Measurements from ENCODE around the gene LIMS1. TPM values are rescaled to one million over a fixed set of nuclear protein-coding genes. Genes with fewer than 3 reads are reported as not detected.
A peak's percentile ranks its signal among the peaks of the same experiment; 100 is the strongest.
"Not testable (repeated sequence)": the region's sequence is repeated elsewhere in the genome, so short reads cannot be mapped to it uniquely, and the experiment has no call there.

Gene LIMS1
- total RNA-seq, 1 donor from 2014 or later, result 217 TPM

DNA sequence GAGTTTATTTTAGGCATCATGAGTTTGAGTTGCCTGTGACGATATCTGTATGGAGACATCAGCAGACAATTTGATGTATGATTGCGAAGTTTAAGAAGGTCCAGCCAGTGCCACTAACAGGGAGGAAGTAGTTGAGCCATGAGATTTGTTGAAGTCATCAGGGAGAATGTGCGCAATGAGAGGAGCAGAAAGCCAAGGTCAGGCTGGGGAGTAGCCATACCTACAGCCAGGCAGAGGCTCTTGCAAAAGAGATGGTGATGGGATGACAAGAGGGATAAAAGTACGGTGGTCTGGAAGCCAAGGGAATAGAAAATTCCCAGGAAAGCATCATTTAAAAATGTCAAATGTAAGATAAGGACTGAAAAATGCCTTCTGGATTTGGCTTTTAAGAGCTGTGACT, 51.2 kb downstream of the LIMS1 start:
- DNase-seq (ENCODE audit: low read depth in 2 of 2), result no peak

DNA sequence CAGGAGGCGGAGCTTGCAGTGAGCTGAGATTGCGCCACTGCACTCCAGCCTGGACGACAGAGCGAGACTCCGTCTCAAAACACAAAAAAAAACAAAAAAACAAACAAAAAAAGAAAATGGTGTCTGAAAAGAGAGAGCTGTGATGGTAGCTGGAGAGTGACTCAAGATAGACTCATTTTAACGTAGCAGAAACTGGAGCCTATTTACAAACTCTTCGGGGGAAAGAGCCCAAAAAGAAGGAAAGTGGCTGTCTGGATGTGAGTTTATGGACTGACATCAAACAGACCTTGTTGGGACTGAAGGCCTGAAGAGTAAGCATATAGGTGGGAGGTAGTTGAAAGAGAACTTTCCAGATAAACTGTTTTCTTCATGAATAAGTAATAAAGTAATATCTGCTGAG, 51.8 kb downstream of the LIMS1 start:
- DNase-seq (ENCODE audit: low read depth in 2 of 2), result no peak

DNA sequence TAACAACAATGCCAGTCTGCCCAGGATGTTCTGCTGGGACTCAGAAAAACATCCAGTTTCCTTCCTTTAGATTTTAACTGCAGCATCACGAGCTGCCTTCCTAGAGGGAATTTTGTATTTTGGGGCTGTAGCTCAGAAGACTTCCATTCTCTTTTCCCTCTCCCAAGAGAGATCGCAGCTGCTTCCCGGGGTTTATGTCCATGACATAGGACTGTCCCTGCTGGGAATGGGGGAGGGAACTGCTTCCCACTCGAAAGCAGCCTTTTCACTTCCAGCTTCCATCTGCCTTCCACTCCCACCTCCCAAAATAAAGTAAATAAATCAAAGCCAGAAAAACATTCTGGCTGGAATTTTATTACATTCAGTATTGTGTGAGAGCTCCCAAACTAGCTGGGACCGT, 52.4 kb downstream of the LIMS1 start:
- DNase-seq (ENCODE audit: low read depth in 2 of 2), result peak in 1 of 2 donors; percentile 77

DNA sequence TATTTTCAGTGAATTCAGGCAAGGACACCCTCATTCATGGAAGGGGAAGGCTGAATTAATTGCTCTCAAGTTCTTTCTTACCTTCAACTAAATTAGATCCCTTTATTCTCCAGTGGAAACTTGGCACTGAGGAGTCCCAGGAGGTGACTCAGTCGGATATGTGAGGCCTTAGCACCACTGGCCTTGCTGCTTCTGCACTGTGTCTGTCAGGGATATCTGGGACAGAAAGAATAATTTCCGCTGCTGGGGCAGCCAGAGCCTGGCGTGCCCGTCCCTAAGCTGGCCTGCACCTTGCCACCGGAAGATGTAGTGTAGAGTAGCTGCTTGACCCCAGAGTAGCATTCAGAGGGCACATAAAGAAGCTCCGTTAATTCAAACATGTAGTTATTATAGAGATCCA, 53.4 kb downstream of the LIMS1 start:
- DNase-seq (ENCODE audit: low read depth in 2 of 2), result peak; percentile 63 to 93

DNA sequence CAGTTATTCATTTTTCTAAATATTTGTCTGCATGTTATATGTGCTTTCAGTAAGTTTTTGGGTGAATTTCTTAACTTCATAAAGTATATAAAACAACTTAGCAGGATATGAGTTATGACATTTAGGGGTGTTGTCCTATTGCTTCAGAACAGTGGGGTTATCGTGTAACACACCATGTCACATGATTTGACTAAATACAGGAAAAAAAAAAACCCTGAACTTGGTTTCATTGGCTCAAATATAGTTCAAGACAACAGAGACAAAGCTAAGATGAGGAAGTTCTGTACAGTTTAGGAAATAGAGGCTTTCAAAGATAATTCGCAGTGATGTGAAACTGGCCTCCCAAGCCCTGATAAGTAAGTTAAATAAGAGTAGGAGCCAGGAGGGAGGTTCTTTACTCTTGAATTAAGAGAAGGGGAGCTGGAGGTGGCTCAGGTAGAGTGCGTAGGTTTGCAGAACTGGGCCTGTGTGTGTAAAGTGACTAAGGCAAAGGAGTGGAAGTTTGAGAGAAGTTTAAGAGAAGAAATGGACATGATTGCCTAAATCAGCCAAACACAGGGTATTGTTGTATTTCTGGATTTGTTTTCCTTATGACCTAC, 53.9 kb downstream of the LIMS1 start:
- peak in 1 of 2 donors; percentile 34 for DNase-seq (ENCODE audit: low read depth in 2 of 2)

DNA sequence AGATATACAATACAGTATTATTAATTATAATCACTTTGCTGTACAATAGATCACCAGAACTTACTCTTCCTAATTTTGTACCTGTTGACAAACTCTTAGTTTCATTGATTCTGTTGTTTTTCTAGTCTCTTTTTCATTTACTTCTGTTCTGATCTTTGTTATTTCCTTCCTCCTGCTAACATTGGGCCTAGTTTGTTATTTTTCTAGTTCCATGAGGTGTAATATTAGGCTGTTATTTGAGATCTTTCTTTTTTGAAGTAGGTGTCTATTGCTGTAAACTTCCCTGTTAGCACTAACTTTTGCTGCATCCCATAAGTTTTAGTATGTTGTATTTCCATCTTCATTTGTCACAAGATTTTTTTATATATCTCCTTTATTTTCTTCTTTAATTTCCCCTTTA, 55.1 kb downstream of the LIMS1 start:
- DNase-seq (ENCODE audit: low read depth in 2 of 2), result no peak

DNA sequence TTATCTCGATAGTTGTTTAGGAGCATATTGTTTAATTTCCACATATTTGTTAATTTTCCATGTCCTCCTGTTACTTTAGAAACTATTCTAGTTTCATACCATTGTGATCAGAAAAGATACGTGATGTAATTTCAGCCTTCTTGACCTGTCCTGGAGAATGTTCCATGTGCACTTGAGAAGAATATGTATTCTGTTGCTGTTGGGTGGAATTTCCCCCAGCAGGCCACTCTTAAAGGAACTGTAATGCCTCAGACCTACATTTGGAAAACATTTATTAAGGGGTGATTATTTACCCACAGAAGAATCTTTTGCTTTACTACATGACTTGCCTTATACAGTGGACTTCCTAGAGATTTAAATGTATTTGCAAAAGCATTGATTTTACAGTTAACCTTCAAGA, 55.5 kb downstream of the LIMS1 start:
- peak in 1 of 2 donors; percentile 27 for DNase-seq (ENCODE audit: low read depth in 2 of 2)

DNA sequence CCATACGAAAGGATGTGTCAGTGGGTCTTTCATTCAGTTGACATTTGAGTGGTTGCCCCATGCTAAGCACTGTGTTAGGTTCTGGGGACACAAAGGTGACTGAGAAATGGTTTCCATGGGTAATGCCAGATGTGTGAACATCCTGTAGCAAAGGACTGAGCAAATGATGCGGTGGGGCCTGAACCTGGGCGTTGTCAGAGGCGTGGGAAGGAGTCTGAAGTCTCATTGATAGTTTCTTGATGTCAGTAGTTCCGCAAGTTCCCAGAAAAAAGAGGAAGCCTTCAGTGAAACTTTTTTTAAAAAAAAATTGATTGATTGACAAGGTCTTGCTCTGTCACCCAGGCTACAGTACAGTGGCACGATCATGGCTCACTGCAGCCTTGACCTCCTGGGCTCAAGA, 56.9 kb downstream of the LIMS1 start:
- DNase-seq (ENCODE audit: low read depth in 2 of 2), result no peak

DNA sequence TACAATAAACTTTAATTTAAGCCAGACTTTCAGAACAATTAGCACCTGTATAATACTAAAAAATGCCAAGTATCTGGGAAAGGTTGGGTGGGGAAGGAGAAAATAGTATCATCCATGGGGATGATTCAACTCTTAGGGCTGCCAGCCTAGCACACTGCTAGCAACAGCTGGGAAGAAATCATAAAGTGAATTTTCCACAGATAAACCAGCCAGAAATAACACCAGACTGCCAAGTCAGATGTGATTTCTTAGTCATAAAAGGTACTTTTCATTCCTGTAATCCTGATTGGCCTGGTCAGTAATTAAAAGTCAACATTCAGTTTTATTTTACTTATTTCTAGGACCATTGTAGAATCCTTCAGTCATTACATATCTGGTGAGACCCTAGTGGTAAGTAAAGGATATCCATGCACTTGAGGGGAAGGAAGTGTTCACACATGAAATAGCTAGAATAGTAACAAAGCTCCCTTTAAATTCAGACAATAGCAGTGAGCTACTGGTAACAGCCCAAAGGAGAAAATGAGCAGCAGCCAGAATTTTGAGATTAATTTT, 59.4 kb downstream of the LIMS1 start:
- DNase-seq (ENCODE audit: low read depth in 2 of 2), result peak; percentile 83 to 93

DNA sequence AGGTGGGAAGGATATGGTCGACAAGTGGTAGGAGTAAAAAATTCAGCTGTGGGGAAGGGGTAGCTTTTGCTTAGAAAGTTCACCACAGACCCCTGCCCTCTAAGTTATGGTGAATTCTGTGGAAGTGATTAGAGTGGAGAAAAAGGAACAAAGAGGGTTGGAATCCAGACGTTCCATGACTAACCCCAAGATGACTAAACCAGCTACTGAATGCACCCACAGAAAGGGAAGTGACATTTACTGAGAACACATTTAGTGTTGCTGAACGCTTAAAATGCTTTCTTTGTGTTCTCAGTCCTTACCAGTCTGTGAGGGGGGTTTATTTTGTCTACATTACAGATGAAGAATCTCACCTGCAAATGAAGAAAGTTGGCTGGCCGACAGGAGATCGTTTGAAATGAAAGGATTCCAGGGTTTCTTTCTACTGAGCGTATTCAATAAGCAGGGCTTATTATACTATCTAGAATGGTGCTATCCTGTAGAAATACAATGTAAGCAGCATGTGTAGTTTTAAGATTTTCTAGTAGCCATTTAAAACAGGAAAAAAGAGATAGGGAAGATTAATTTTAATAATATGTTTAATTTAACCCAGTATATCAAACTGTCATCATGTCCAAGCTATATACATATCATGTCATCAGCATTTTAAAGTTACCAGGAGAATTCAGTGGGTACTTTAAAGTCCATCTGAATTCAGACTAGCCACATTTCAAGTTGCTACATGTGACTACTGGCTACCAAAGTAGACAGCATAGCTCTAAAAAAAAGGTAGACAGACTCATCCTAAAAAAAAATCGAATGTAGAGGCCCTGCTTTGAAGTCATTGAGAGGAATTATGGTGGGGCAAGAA, 60.1 kb downstream of the LIMS1 start:
- DNase-seq (ENCODE audit: low read depth in 2 of 2), result peak in 1 of 2 donors; percentile 94

DNA sequence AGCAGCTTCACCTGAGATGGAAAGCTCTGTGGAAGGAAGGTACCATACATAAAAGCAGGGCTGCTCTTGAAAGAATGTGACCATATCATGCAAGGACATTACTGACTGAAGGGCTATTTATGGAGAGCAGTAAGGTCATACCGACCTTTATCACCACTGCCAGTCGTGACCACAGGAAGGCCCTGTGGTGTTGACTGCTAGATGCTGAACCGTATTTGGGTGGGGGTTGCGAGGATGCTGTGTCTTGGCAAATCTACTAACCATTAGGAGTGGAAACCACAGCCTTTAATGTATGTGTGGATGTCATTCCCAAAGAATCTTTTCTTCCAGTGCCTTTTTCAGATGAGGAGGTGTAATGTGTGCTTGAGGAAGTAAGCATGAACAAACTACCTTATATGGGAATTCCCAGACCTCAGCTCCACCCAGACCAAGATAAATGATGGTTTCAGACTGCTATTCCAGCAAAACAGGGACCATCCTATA, 60.8 kb downstream of the LIMS1 start:
- peak; percentile 72 to 88 for DNase-seq (ENCODE audit: low read depth in 2 of 2)

DNA sequence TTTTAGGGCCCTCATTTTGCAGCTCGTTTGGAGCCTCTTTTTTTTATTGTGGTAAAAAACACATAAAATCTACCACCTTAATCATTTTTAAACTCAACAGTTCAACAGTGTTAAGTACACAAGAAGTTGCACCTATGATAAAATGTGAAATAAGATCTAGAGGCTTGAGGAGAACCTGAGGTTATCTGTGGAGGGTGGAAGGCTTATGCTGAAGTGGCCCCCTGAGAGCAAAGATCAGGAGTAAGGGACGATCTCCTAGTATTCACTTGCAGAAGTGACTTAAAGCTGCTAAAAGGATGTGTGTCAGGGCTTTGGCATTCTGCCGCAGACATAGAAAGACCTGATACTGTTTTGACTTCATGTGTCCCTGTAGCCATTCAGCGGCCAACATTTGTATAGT, 61.5 kb downstream of the LIMS1 start:
- peak in 1 of 2 donors; percentile 33 for DNase-seq (ENCODE audit: low read depth in 2 of 2)

DNA sequence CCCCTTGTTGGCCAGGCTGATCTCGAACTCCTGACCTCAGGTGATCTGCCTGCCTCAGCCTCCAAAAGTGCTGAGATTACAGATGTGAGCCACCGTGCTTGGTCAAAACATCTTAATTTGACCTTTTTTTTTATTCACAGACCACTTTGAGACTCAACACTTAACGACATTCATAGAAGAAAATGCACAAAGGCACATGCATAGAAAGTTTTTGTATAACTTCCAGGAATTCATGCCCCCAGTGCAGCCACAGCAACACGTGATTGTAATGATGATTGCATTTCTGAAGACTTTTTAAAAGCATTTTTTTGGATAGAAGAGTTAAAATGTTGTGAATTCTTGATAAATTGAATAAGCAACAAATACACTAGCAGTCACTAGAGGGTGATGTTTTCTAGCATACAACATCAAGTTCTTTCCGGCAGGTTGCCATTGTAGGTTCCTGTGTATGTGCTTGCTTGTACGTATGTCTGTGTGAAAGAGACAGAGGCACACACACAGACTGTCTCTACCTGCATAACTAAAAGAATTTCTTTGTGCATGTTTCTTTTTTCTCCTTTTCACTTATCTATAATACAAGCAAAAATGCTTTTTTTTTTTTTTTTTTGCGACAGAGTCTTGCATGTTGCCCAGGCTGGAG, 63.0 kb downstream of the LIMS1 start:
- DNase-seq (ENCODE audit: low read depth in 2 of 2), result peak; percentile 65 to 82

DNA sequence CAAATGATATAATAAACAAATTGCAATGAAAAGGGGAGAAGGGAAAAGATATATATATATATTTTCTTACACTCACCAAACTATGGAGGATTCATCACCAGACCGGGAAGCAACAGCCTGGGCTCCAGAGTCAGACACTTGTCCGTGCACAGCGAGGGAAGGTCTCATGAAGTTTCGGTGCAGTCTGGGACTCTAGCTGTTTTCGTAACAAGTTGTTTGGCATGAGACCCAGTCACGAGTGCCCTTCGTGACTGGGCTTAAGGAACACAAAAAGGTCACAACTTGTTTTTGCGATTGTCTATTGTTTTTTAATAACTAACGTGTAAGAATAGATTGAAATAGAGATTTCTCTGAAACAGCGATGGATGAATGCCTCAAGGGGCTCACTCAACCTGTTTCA, 66.9 kb downstream of the LIMS1 start:
- not testable (repeated sequence) for DNase-seq (ENCODE audit: low read depth in 2 of 2)

DNA sequence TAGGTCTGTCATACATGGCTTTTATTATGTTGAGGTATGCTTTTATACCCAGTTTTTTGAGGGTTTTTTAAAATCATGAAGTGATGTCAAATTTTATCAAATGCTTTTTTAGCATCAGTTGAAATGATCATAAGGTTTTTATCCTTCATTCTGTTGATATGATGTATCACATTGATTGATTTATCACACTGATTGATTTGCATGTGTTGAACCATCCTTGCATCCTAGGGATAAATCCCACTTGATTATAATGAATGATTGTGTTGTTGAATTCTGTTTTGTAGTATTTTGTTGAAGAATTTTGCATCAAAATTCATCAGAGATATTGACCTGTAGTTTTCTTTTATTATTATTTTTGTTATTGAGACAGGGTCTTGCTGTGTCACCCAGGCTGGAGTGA, 68.2 kb downstream of the LIMS1 start:
- no peak for DNase-seq (ENCODE audit: low read depth in 2 of 2)

DNA sequence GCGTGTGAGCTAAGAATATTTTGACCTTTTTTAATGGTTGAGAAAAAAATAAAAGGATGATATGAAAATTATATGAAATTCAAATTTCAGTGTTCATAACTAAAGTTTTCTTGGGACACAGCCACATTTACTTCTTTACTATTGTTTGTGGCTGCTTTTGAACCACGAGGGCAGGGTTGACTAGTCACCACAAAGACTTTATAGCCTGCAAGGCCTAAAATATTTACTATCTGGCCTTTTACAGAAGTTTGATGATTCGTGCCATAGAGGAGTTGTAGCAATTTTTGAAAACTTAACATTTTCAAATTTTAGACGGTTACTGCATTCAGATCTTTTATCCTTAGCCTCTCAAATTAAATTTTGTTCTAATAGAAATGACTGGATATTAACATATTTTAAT, 69.9 kb downstream of the LIMS1 start:
- DNase-seq (ENCODE audit: low read depth in 2 of 2), result no peak

DNA sequence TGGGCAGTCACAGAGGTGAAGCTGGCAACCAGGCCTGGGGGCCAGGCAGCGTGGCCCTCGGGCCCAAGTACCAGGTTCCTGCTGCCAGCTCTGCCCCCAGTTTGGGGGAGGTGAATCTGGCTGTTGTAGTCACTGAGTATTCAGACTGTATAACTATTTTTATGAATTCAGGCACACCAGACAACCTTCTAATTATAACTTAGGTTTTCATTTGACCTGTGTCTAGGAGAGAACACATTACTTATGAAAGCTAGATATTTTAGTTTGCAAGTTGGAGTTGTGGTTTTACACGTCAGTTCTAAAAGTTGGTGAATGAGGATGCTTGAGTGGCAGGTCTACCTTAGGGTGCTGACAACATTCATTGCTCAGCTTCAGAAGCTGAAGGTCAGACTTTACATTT, 71.7 kb downstream of the LIMS1 start:
- DNase-seq (ENCODE audit: low read depth in 2 of 2), result no peak

DNA sequence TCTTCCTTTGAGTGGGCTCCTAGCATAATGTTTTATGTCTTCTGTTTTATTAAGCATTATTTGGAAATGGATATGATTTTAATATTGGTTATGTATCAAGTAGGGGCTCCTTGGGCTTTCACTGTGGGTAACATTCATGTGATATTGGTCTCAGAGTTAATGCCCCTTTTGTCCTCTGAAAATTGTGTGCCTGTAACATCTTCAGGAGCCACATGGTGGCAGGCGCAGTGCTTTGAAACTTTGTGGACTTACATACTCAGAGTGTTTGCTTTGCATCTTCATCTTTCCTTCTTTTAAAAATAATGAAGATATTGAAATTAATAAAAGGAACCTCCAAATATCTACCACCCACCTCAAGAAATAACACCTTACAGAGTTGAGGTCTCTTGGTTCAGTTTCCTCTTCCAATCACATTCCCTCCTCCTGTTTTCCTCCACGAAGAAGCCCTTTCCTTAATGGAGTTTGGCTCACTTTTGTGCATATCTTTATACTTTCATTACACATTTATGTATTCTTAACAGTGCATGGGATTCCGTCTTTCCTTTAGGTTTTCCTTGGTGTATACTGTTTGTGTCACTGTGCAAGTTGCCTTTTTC, 73.5 kb downstream of the LIMS1 start:
- DNase-seq (ENCODE audit: low read depth in 2 of 2), result peak; percentile 61 to 78

DNA sequence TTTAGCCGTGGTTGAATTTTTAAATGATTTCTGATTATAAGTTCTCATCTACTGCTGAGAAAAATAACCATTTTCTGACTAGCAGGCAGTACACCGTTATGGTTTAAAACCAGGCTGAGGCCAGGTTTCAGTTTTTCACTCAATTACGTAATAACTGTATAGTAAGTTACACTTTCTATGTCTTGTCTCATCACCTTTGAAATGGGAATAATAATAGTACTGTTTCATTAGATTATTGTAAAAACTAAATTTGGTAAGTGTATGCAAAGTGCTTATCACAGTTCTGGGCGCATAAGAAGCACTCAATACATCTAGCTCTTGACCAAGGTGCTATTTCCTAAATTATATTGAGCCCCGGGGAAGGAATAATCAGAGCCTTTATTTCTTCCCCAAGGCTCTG, 76.8 kb downstream of the LIMS1 start:
- DNase-seq (ENCODE audit: low read depth in 2 of 2), result no peak

DNA sequence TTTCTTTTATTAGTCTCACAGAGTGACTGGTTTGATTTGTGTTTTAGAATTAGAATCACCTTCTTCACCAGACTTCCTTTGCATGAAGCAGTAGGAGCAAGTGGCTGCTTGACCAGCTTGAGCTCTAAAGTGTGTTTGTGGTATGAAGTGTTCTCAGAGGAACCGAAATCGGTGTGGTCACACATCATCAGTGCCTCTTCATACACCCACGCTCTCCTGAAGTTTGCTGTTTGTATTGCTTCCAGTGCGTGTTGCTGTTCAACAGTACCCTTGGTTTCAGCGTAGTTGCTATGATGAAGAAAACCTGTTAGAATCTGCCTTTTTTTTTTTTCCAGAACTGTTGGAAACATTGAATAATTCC, 77.9 kb downstream of the LIMS1 start:
- DNase-seq (ENCODE audit: low read depth in 2 of 2), result no peak

DNA sequence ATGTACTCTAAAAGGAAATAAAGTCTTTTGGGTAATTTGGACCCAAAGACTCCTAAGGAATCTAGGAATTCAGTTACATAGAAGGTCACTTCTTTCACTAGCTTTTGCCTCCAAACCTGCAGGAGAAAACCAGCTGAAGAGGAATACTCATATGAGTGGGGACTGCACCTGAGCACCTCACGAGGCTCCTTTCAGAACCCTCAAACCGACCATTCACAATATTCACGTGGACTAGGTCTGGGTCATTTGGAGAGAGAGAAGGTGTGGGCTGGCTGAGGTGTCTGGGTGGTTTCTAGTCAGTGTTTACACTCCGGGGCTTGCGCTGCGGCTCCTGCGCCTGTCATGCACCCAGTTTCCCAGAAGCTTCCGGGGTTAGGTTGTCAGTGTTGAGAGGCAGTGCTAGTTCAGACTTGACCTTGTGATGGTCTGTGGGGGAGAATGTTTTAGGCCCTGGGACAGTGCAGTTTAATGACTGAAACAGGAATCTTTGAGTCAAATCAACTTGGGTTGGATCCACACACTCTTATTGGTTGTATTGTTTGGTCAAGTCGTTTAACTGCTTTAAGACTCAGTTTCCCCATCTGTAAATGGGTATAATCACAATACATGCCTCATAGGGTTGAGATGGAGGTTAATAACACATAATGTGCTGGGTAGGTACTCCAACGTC, 78.4 kb downstream of the LIMS1 start:
- no peak for DNase-seq (ENCODE audit: low read depth in 2 of 2)

Measured in dermis microvascular lymphatic vessel endothelial cell (primary cell).